ENCODE measurements around the gene LTB4R. TPM values are rescaled to one million over a fixed set of nuclear protein-coding genes. Genes with fewer than 3 reads are reported as not detected.
A peak's percentile ranks its signal among the peaks of the same experiment; 100 is the strongest.
"Not testable (repeated sequence)": the region's sequence is repeated elsewhere in the genome, so short reads cannot be mapped to it uniquely, and the experiment has no call there.

The LTB4R gene
- total RNA-seq, 2 experiments from 2014 or later: 10.6 to 11.4 TPM

DNA sequence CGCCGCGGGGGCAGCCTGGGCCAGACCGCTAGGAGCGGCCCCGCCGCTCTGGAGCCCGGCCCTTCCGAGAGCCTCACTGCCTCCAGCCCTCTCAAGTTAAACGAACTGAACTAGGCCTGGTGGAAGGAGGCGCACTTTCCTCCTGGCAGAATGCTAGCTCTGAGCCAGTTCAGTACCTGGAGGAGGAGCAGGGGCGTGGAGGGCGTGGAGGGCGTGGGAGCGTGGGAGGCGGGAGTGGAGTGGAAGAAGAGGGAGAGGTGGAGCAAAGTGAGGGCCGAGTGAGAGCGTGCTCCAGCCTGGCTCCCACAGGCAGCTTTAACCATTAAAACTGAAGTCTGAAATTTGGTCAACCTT, 5.3 kb downstream of the LTB4R start:
- no peak for DNase-seq
- CTCF ChIA-PET: interaction anchor here (1.0 to 1.3 kb wide), 3 partner anchors 17 to 120 kb away, joined by 3 to 4 read pairs (median 3); partner anchors contain the start of gene TINF2
- peaks cover 52% of the 10 kb centered on the region for H3K4me1 Mint-ChIP-seq (ENCODE audit: low read depth)
- intact Hi-C loops (cut with micrococcal nuclease): no loop called here
- peaks cover 7% of the 10 kb centered on the region for H3K36me3 Mint-ChIP-seq (ENCODE audit: low read depth)
- no peak overlapping the region for H3K4me3 Mint-ChIP-seq
- no peak overlapping the region for H3K27ac Mint-ChIP-seq
- H3K27me3 Mint-ChIP-seq (ENCODE audit: low read depth): no peaks in the 10 kb centered on the region
- no peaks in the 10 kb centered on the region for H3K9me3 Mint-ChIP-seq

DNA sequence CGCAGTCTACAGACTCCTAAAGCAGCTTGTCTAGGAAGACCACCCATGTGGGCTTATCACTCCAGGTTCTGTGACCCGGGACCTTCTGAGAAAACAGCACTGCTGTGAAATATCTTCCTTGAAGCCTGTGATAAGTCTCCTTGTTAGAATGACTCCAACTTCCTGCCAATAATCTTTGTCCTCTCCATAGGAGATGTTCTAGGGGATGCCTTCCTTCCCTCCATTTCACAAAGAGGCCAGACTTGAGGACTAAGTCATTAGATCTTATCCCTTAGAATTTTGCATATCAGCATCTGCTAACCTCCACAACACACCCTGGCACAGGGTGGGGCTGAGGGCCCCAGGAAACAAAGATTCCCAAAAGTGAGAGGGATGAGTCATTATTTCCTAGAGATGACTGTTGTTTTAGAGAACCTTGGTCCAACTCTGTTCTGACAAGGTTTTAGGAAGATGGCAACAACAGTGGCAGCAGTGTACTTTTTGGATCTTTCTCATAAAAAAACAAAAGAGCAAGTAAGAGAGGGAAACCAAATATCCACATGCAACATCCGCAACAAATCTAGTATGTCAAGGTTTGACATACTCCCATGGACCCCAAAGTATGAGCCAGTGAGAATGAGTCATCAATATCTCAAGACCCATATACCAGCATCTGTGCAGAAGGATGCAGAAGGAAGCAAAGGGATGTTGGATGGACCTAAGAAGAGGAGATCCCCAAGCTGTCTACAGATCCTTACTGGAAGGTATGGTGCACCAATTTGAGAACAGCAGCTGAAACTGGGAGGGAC, 6.0 kb downstream of the LTB4R start:
- no peaks in the 10 kb centered on the region for H3K27me3 Mint-ChIP-seq (ENCODE audit: low read depth)
- H3K4me1 Mint-ChIP-seq (ENCODE audit: low read depth): peaks cover 45% of the 10 kb centered on the region
- CTCF ChIA-PET: interaction anchor here (1.0 to 25.1 kb wide), 8 partner anchors 9 to 112 kb away, joined by 3 to 617 read pairs (median 4); partner anchors contain the start of genes CBLN3, CIDEB, KHNYN and LTB4R2
- no peak overlapping the region for H3K4me3 Mint-ChIP-seq
- intact Hi-C loops (cut with micrococcal nuclease): no loop called here
- no peak for DNase-seq
- H3K36me3 Mint-ChIP-seq (ENCODE audit: low read depth): peaks cover 7% of the 10 kb centered on the region
- no peaks in the 10 kb centered on the region for H3K9me3 Mint-ChIP-seq
- no peak overlapping the region for H3K27ac Mint-ChIP-seq

DNA sequence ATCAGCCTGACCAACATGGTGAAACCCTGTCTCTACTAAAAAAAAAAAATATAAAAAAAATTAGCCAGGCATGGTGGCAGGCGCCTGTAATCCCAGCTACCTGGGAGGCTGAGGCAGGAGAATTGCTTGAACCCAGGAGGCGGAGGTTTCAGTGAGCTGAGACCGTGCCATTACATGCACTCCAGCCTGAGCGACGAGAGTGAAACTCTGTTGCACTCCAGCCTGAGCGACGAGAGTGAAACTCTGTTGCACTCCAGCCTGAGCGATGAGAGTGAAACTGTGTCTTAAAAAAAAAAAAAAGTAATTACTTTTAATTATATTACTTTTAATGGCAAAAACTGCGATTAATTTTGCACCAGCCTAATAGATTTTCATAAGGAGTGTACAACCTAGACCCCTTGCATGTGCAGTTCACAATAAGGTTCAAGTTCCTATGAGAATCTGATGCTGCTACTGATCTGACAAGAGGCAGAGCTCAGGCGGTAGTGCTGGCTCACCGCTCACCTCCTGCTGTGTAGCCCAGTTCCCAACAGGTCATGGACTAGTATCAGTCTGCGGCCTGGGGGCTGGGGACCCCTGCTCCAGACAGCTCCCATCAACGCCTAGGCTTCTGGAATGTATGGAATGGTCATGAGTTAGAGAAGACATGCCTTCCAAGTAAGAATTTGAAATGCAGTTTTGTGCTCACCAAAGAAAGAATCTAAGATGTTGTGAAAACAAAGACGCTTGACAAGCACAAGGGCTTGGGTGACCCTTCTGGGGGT, 10.1 kb downstream of the LTB4R start:
- H3K36me3 Mint-ChIP-seq (ENCODE audit: low read depth): no peaks in the 10 kb centered on the region

DNA sequence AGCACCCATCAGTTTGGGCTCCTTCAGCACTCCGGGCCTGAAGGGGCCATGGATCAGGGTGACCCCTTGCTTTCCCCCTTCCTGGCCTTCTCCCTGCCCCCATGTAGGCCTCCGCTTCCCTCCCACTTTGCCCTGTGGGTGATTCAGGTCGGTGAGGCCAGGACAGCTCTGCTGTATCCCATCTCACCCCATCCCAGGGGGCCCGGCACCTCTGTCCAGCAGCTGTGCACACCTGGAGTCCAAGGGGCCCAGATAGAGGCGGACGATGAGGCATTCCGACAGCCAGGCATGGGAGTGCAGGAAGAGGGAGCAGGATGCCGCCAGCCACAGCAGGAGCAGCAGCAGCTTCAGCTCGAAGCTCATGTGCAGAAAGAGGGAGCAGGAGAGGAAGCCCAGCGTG, 11.4 kb downstream of the LTB4R start:
- Mint-ChIP-seq H3K9me3 (no peaks in the 10 kb centered on the region), H3K27me3 (ENCODE audit: low read depth) (peaks cover 3% of the 10 kb centered on the region), H3K36me3 (ENCODE audit: low read depth) (no peaks in the 10 kb centered on the region), H3K4me3 (no peak overlapping the region), H3K27ac (no peak overlapping the region), H3K4me1 (ENCODE audit: low read depth) (peaks cover 8% of the 10 kb centered on the region)
- no peak for DNase-seq
- intact Hi-C loops (cut with micrococcal nuclease): no loop called here
- CTCF ChIA-PET: interaction anchor here (0.5 to 25.1 kb wide), 6 partner anchors 10 to 181 kb away, joined by 3 to 617 read pairs (median 9); partner anchors contain the start of genes CBLN3, CIDEB, EMC9 and KHNYN

More for the DNA sequence above, 10.1 kb downstream of the LTB4R start:
- DNase-seq: no peak
- no peaks in the 10 kb centered on the region for H3K9me3 Mint-ChIP-seq
- CTCF ChIA-PET: interaction anchor here (1.2 to 25.1 kb wide), 3 partner anchors 12 to 108 kb away, joined by 4 to 617 read pairs (median 49); partner anchors contain the start of genes CBLN3, CIDEB, KHNYN and LTB4R2
- peaks cover 3% of the 10 kb centered on the region for H3K27me3 Mint-ChIP-seq (ENCODE audit: low read depth)
- peaks cover 15% of the 10 kb centered on the region for H3K4me1 Mint-ChIP-seq (ENCODE audit: low read depth)
- no peak overlapping the region for H3K4me3 Mint-ChIP-seq
- intact Hi-C loops (cut with micrococcal nuclease): no loop called here
- H3K27ac Mint-ChIP-seq: no peak overlapping the region

DNA sequence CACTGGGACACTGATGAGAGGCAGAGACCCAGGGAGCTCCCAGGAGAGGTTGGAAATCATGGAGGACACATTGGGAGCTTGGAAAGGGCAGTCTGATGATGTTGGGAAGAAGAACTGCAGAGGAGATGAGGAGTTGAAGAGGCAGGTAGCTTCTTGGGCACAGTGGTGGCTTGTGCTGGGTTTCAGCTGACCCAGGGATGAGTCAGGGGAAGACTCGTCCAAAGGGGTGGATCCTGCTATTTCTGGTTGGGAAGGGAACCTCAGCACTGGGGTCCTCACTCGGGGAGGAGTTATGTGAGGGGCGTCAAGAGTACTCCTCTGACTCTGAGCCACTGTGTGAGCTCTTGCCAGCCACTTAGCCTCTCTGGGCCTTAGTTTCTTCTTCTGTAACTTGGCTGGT, 12.0 kb downstream of the LTB4R start:
- CTCF ChIA-PET: interaction anchor here (0.6 to 25.1 kb wide), 6 partner anchors 10 to 106 kb away, joined by 3 to 617 read pairs (median 9); partner anchors contain the start of genes CBLN3, CIDEB, KHNYN and LTB4R2
- H3K4me1 Mint-ChIP-seq (ENCODE audit: low read depth): peaks cover 5% of the 10 kb centered on the region
- DNase-seq: no peak
- no peaks in the 10 kb centered on the region for H3K9me3 Mint-ChIP-seq
- H3K27me3 Mint-ChIP-seq (ENCODE audit: low read depth): peaks cover 3% of the 10 kb centered on the region
- intact Hi-C loops (cut with micrococcal nuclease): no loop called here
- no peak overlapping the region for H3K4me3 Mint-ChIP-seq
- no peak overlapping the region for H3K27ac Mint-ChIP-seq
- H3K36me3 Mint-ChIP-seq (ENCODE audit: low read depth): no peaks in the 10 kb centered on the region

DNA sequence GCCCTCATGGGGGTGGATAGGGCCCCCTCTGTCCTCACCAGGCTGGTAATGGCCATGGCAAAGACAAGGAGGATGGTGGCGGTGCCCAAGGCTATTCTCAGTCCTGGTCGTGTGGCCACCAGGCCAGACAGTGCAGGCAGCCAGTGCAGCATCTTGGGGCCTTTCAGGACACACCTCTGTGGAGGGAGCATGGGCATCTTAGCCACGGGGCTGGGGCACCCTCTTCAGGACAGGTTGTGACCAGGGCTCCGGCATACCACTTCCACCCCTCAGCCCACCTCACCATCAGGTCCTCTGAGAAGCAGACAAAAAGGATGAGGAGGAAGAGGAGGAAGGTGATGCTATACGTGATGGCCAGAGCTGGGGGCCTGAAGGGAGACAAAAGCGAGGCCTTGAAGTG, 12.7 kb downstream of the LTB4R start:
- Mint-ChIP-seq H3K4me1 (ENCODE audit: low read depth) (peaks cover 5% of the 10 kb centered on the region), H3K36me3 (ENCODE audit: low read depth) (no peaks in the 10 kb centered on the region), H3K9me3 (no peaks in the 10 kb centered on the region), H3K27me3 (ENCODE audit: low read depth) (peaks cover 3% of the 10 kb centered on the region), H3K27ac (no peak overlapping the region), H3K4me3 (no peak overlapping the region)
- intact Hi-C loops (cut with micrococcal nuclease): no loop called here
- CTCF ChIA-PET: interaction anchor here (0.5 to 25.1 kb wide), 6 partner anchors 9 to 105 kb away, joined by 3 to 617 read pairs (median 8); partner anchors contain the start of genes CBLN3, CIDEB, KHNYN and LTB4R2
- DNase-seq: no peak

DNA sequence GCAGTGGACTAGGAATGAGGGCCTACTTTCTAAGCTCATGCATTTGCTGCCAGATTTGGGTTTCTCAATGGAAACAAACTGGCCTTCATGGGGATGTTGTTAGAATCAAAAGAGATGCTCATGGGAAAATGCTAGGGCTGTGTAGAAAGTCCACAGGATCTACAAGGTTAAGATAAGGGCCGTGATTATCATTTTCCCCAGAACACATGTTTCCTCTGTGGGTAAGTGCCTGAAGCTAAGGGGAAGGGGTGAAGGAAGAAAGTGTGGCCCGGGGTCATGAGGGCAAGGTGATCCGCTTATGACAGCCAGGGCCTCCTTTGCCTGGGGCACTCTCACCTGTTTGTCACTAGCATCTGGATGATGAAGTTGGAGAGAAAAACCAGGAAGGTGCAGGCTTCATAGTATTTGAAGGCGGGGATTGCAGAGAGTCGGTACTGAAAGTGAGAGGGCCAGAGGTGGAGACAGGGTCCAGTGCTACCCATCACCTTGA, 13.8 kb downstream of the LTB4R start:
- CTCF ChIA-PET: interaction anchor here (0.6 to 25.1 kb wide), 4 partner anchors 8 to 118 kb away, joined by 3 to 617 read pairs (median 6); partner anchors contain the start of genes CBLN3, CIDEB, KHNYN and SDR39U1
- Mint-ChIP-seq H3K9me3 (no peaks in the 10 kb centered on the region), H3K36me3 (ENCODE audit: low read depth) (no peaks in the 10 kb centered on the region), H3K4me3 (no peak overlapping the region), H3K27ac (no peak overlapping the region), H3K27me3 (ENCODE audit: low read depth) (peaks cover 3% of the 10 kb centered on the region), H3K4me1 (ENCODE audit: low read depth) (peaks cover 5% of the 10 kb centered on the region)
- intact Hi-C loops (cut with micrococcal nuclease): no loop called here
- no peak for DNase-seq

DNA sequence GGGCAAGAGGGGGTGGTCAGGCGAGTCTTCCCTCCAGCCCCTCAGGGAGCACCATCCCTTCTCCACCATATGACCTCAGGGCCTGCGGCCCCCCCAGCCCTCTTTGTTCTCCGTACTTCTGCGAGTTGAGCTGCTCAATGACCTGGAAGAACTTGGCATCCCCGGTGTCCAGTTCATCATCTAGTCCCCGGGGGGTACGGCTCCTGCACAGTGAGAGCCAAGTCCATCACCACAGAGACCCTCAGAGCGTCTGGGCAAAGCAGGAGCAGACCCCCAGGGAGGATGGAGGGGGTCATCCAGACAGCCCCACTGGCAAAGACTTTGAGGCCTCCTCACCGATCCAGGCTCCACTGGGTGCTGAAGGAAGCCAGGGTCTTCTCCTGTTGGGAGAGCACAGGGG, 14.7 kb downstream of the LTB4R start:
- intact Hi-C loops (cut with micrococcal nuclease): no loop called here
- no peak for DNase-seq

DNA sequence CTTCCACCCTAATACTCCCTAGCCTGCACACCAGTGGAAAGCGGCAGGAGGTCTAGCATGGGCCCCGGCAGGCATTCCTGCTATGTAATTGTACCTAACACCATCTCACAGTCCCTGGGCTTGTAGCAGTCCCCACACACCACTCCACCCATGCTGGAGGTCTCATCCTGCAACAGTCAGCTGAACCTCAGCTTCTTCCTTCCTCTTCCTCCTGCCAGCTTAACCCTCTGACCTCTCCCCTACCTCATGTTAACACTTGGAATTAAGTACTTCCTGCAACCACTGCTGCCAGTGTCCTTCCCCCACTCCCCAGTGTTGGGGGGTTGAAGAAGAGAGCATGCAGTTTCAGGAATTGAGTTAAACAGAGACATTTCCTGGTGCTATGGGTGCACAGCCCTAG, 16.0 kb downstream of the LTB4R start:
- no peak overlapping the region for H3K27ac Mint-ChIP-seq
- CTCF ChIA-PET: interaction anchor here (1.0 to 25.1 kb wide), 5 partner anchors 9 to 102 kb away, joined by 3 to 617 read pairs (median 5); partner anchors contain the start of genes CBLN3, CIDEB, KHNYN and LTB4R

More for the DNA sequence above, 14.7 kb downstream of the LTB4R start:
- CTCF ChIA-PET: interaction anchor here (0.9 to 25.1 kb wide), 3 partner anchors 8 to 104 kb away, joined by 3 to 617 read pairs (median 111); partner anchors contain the start of genes CBLN3, CIDEB, KHNYN and LTB4R
- Mint-ChIP-seq H3K27me3 (ENCODE audit: low read depth) (peaks cover 3% of the 10 kb centered on the region), H3K27ac (no peak overlapping the region), H3K4me3 (no peak overlapping the region), H3K4me1 (ENCODE audit: low read depth) (peaks cover 5% of the 10 kb centered on the region), H3K36me3 (ENCODE audit: low read depth) (no peaks in the 10 kb centered on the region), H3K9me3 (no peaks in the 10 kb centered on the region)

DNA sequence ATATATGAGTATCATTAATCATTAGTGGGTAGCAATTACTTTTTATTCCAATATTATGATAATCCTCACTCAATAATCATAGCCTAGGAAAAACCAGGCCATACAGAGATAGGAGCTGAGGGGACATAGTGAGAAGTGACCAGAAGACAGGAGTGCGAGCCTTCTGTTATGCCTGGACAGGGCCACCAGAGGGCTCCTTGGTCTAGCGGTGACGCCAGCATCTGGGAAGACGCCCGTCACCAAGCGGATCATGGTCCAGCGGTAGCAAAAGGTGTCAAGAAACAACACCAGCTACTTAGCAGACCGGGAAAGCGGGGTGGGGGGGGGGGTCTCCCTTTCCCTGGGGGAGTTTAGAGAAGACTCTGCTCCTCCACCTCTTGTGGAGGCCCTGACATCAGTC, 16.6 kb downstream of the LTB4R start:
- H3K9me3 Mint-ChIP-seq: not testable (repeated sequence)
- peak; percentile 49 for DNase-seq

More for the DNA sequence above, 16.0 kb downstream of the LTB4R start:
- H3K4me1 Mint-ChIP-seq (ENCODE audit: low read depth): peaks cover 11% of the 10 kb centered on the region
- no peaks in the 10 kb centered on the region for H3K36me3 Mint-ChIP-seq (ENCODE audit: low read depth)
- no peak for DNase-seq
- peaks cover 7% of the 10 kb centered on the region for H3K27me3 Mint-ChIP-seq (ENCODE audit: low read depth)
- intact Hi-C loops (cut with micrococcal nuclease): loop anchor here (1.0 kb wide), 1 partner anchor 109 kb away; no protein-coding TSS in a partner anchor
- H3K9me3 Mint-ChIP-seq: no peaks in the 10 kb centered on the region
- H3K4me3 Mint-ChIP-seq: no peak overlapping the region

DNA sequence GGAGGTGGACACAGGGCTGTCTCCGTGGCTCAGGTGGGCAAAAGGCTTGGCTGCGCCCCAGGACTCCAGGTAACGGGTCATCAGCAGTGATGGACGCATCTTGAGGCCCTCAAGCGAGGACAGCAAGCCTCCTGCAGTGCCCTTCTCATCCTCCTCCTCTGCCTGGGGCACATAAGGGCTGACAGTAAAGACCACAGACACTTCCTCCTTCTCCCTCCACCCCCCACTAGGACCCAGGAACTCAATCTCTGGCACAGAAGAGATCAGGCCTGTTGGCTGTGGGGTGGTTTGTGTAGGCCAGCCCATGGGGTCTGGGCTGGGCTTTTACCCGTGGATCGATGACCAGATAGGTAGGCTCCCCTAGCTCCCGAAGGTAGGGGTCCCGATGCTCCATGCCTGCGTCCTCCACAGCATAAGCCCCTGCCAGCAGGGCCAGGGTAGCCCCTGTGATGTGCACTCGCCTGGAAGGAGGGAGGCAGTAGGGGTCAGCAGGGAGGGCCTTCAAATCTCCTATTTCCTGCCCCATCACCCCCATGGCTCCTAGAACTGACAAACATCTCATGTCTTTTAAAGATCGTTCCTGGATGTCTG, 17.9 kb downstream of the LTB4R start:
- Mint-ChIP-seq H3K36me3 (ENCODE audit: low read depth) (no peaks in the 10 kb centered on the region), H3K4me1 (ENCODE audit: low read depth) (peaks cover 21% of the 10 kb centered on the region), H3K9me3 (no peaks in the 10 kb centered on the region), H3K27me3 (ENCODE audit: low read depth) (peaks cover 16% of the 10 kb centered on the region), H3K4me3 (no peak overlapping the region), H3K27ac (no peak overlapping the region)
- no peak for DNase-seq
- intact Hi-C loops (cut with micrococcal nuclease): no loop called here
- CTCF ChIA-PET: interaction anchor here (0.9 to 25.1 kb wide), 5 partner anchors 9 to 100 kb away, joined by 3 to 617 read pairs (median 6); partner anchors contain the start of genes CBLN3, CIDEB, KHNYN and LTB4R

More for the DNA sequence above, 16.6 kb downstream of the LTB4R start:
- CTCF ChIA-PET: interaction anchor here (1.5 to 25.1 kb wide), 3 partner anchors 11 to 102 kb away, joined by 3 to 617 read pairs (median 111); partner anchors contain the start of genes CBLN3, CIDEB, KHNYN and LTB4R
- not testable (repeated sequence) for H3K36me3 Mint-ChIP-seq (ENCODE audit: low read depth); H3K4me3 Mint-ChIP-seq; H3K27ac Mint-ChIP-seq
- Mint-ChIP-seq H3K4me1 (ENCODE audit: low read depth) (peaks cover 15% of the 10 kb centered on the region), H3K27me3 (ENCODE audit: low read depth) (peaks cover 10% of the 10 kb centered on the region)
- intact Hi-C loops (cut with micrococcal nuclease): loop anchor here (1.0 kb wide), 2 partner anchors 103 to 108 kb away; no protein-coding TSS in a partner anchor

Data from activated naive CD4-positive, alpha-beta T cell treated with anti-CD3 and anti-CD28 coated beads for 36 hours (primary cell).